Activated T-cell treated with anti-CD3 and anti-CD28 coated beads, Interleukin-2, amount 50 U/mL, for 72 hours (primary cell): ENCODE measurements around the gene CDC16. TPM values are rescaled to one million over a fixed set of nuclear protein-coding genes. Genes with fewer than 3 reads are reported as not detected.
"Not testable (repeated sequence)": the region's sequence is repeated elsewhere in the genome, so short reads cannot be mapped to it uniquely, and the experiment has no call there.

Source experiments
- ATAC-seq, 2 donors: fragments of 150-1000 bp; cut with Tn5 transposase; replicated peaks in 1 of 2; 2 replicates each; pipeline ENCODE4 v1.10.0; 2021; ENCODE audit warnings: moderate library complexity in 2 of 2, mild to moderate bottlenecking in 1 of 2
- DNase-seq, 2 donors: peaks; one replicate each; pipeline ENCODE4 v3.0.0; 2021 to 2022; ENCODE audit warnings: mixed read lengths in 1 of 2
- H3K27ac Mint-ChIP-seq: one replicate; pipeline ENCODE4 v1.8.0; 2022; ENCODE audit warnings: mild to moderate bottlenecking, moderate library complexity, mixed read lengths
- H3K27me3 Mint-ChIP-seq: one replicate; pipeline ENCODE4 v1.8.0; 2022; ENCODE audit warnings: low read depth, mixed read lengths
- H3K36me3 Mint-ChIP-seq, 2 donors: one replicate each; pipeline ENCODE4 v1.8.0; 2022; ENCODE audit warnings: mixed read lengths in 2 of 2, mild to moderate bottlenecking in 1 of 2; ENCODE audit not compliant: insufficient read depth in 2 of 2
- H3K4me1 Mint-ChIP-seq: one replicate; pipeline ENCODE4 v1.8.0; 2022; ENCODE audit warnings: low read depth, mixed read lengths
- H3K4me3 Mint-ChIP-seq, 2 donors: one replicate each; pipeline ENCODE4 v1.8.0; 2022; ENCODE audit warnings: mild to moderate bottlenecking in 2 of 2, mixed read lengths in 2 of 2, moderate library complexity in 2 of 2
- H3K9me3 Mint-ChIP-seq, 2 donors: one replicate each; pipeline ENCODE4 v1.8.0; 2022; ENCODE audit warnings: mixed read lengths in 2 of 2
- total RNA-seq, 2 donors: library from RNA; stranded (reverse); gene quantifications; one replicate each; pipeline ENCODE4 v1.2.3, GENCODE V29; 2022

Gene CDC16
- total RNA-seq: 10 to 100 TPM; 75.1 to 99.4 TPM

GRCh38 chr13:114234645-114235421 is at the start of gene CDC16:
TSS of gene CDC16 (plus strand) at chr13:114234897. CDS start at chr13:114235085, 188 bp downstream.
- Mint-ChIP-seq H3K4me1 (peaks cover 48% of the 10 kb centered on the region), H3K4me3 (peak within 1 kb of the TSS; percentile 81 to 99), H3K36me3 (peaks cover 6 to 22% of the 10 kb centered on the region in 2 donors), H3K9me3 (peaks cover 3% of the 10 kb centered on the region in 2 donors), H3K27me3 (no peaks in the 10 kb centered on the region), H3K27ac (peak within 1 kb of the TSS; percentile 92)
- ATAC-seq (peak; percentile 94 to 96), DNase-seq (peak; percentile 92)

- peaks cover 6% of the 10 kb centered on the region in 2 donors for H3K9me3 Mint-ChIP-seq
Observed at GRCh38 chr13:114185182-114185971, 49.3 kb upstream of the CDC16 start.

GRCh38 chr13:114194853-114195252 is 39.8 kb upstream of the CDC16 start:
- Mint-ChIP-seq H3K27me3 (no peaks in the 10 kb centered on the region), H3K9me3 (peaks cover 3 to 4% of the 10 kb centered on the region in 2 donors), H3K36me3 (peaks cover 1 to 4% of the 10 kb centered on the region in 2 donors), H3K4me3 (peak overlapping the region; percentile 20 to 23), H3K27ac (no peak overlapping the region), H3K4me1 (peaks cover 16% of the 10 kb centered on the region)
- ATAC-seq: peak; percentile 85 to 98
- DNase-seq: peak; percentile 25 to 29

More at GRCh38 chr13:114185182-114185971, 49.3 kb upstream of the CDC16 start:
- Mint-ChIP-seq H3K4me3 (no peak overlapping the region), H3K4me1 (peaks cover 2% of the 10 kb centered on the region), H3K27me3 (no peaks in the 10 kb centered on the region), H3K27ac (no peak overlapping the region), H3K36me3 (peaks cover 6 to 7% of the 10 kb centered on the region in 2 donors)
- ATAC-seq (no peak), DNase-seq (no peak)

DNA sequence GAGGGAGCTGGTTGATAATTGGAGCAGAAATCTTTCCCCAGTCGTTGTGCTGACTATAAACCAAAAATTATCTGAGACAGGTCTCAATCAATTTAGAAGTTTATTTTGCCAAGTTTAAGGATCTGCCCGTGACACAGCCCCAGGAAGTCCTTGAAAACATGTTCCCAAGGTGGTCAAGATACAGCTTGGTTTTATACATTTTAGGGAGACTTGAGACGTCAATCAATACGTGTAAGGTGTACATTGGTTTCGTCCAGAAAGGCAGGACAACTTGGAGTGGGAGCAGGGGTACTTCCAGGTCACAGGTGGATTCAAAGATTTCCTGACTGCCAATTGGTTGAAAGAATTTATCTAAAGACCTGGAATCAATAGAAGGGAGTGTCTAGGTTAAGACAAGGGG is 38.1 kb upstream of the CDC16 start:
- no peak overlapping the region for H3K4me3 Mint-ChIP-seq
- H3K4me1 Mint-ChIP-seq: peaks cover 16% of the 10 kb centered on the region
- DNase-seq: no peak
- H3K9me3 Mint-ChIP-seq: no peaks in the 10 kb centered on the region
- no peak overlapping the region for H3K27ac Mint-ChIP-seq
- H3K27me3 Mint-ChIP-seq: no peaks in the 10 kb centered on the region
- H3K36me3 Mint-ChIP-seq: no peaks in the 10 kb centered on the region
- no peak for ATAC-seq

- Mint-ChIP-seq H3K9me3 (peaks cover 0 to 1% of the 10 kb centered on the region in 2 donors), H3K27ac (no peak overlapping the region), H3K36me3 (peaks cover 0 to 1% of the 10 kb centered on the region in 2 donors), H3K27me3 (no peaks in the 10 kb centered on the region), H3K4me1 (peaks cover 29% of the 10 kb centered on the region), H3K4me3 (no peak overlapping the region)
- no peak for ATAC-seq
- no peak for DNase-seq
Observed at GRCh38 chr13:114198556-114198955, 36.1 kb upstream of the CDC16 start.

DNA sequence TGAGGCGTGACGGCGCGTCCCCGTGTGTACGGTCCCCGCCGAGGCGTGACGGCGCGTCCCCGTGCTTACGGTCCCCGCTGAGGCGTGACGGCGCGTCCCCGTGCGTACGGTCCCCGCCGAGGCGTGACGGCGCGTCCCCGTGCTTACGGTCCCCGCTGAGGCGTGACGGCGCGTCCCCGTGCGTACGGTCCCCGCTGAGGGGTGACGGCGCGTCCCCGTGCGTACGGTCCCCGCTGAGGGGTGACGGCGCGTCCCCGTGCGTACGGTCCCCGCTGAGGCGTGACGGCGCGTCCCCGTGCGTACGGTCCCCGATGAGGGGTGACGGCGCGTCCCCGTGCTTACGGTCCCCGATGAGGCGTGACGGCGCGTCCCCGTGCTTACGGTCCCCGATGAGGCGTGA is 35.2 kb upstream of the CDC16 start:
- not testable (repeated sequence) for H3K4me3 Mint-ChIP-seq, ATAC-seq, H3K27me3 Mint-ChIP-seq, DNase-seq, H3K27ac Mint-ChIP-seq, H3K36me3 Mint-ChIP-seq, H3K9me3 Mint-ChIP-seq
- peaks cover 33% of the 10 kb centered on the region for H3K4me1 Mint-ChIP-seq

GRCh38 chr13:114199954-114200353 is 34.7 kb upstream of the CDC16 start:
- Mint-ChIP-seq H3K4me1 (peaks cover 33% of the 10 kb centered on the region), H3K36me3 (peaks cover 0 to 1% of the 10 kb centered on the region in 2 donors), H3K4me3 (no peak overlapping the region), H3K27me3 (no peaks in the 10 kb centered on the region), H3K9me3 (peaks cover 0 to 1% of the 10 kb centered on the region in 2 donors), H3K27ac (no peak overlapping the region)
- ATAC-seq: no peak
- no peak for DNase-seq

- peaks cover 30% of the 10 kb centered on the region for H3K4me1 Mint-ChIP-seq
- DNase-seq (no peak), ATAC-seq (no peak)
- peaks cover 0 to 1% of the 10 kb centered on the region in 2 donors for H3K9me3 Mint-ChIP-seq
- H3K27me3 Mint-ChIP-seq: no peaks in the 10 kb centered on the region
- H3K36me3 Mint-ChIP-seq: peaks cover 0 to 1% of the 10 kb centered on the region in 2 donors
- no peak overlapping the region for H3K27ac Mint-ChIP-seq
- H3K4me3 Mint-ChIP-seq: no peak overlapping the region
Observed at GRCh38 chr13:114200399-114200911, 34.2 kb upstream of the CDC16 start.

- Mint-ChIP-seq H3K27me3 (no peaks in the 10 kb centered on the region), H3K9me3 (peaks cover 3% of the 10 kb centered on the region in 2 donors), H3K36me3 (peaks cover 1 to 2% of the 10 kb centered on the region in 2 donors), H3K4me1 (peaks cover 32% of the 10 kb centered on the region), H3K27ac (peak overlapping the region; percentile 9), H3K4me3 (no peak overlapping the region)
- ATAC-seq (no peak), DNase-seq (no peak)
Observed at GRCh38 chr13:114202581-114202980, 32.1 kb upstream of the CDC16 start.

DNA sequence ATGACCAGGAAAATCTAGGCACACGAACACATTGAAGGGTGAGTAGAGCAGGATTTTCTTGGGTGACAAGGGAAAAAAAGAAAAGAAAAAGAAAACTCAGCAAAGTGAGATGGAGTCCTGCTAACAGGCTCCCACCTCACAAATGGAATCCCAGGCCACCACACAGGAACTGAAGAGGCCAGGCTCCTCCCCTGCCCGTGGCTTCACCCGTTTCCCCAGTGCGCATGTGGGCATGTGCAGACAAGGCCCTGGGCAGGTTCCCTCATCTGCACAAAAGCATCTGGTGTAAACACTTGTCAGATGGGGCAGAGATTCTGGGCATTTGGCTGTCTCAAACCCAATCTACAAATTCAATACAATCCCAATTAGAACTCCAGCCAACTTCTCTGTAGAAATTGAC is 31.2 kb upstream of the CDC16 start:
- no peak overlapping the region for H3K4me3 Mint-ChIP-seq
- H3K9me3 Mint-ChIP-seq: peaks cover 3% of the 10 kb centered on the region in 2 donors
- DNase-seq (peak in 1 of 2 donors; percentile 29), ATAC-seq (peak in 1 of 2 donors; percentile 74)
- H3K27ac Mint-ChIP-seq: peak overlapping the region; percentile 4
- no peaks in the 10 kb centered on the region for H3K27me3 Mint-ChIP-seq
- peaks cover 1 to 2% of the 10 kb centered on the region in 2 donors for H3K36me3 Mint-ChIP-seq
- peaks cover 32% of the 10 kb centered on the region for H3K4me1 Mint-ChIP-seq

- no peak for DNase-seq
- H3K36me3 Mint-ChIP-seq: peaks cover 1 to 2% of the 10 kb centered on the region in 2 donors
- peak overlapping the region in 1 of 2 donors; percentile 21 for H3K4me3 Mint-ChIP-seq
- no peak overlapping the region for H3K27ac Mint-ChIP-seq
- H3K4me1 Mint-ChIP-seq: peaks cover 32% of the 10 kb centered on the region
- H3K9me3 Mint-ChIP-seq: peaks cover 3% of the 10 kb centered on the region in 2 donors
- peak in 1 of 2 donors; percentile 63 for ATAC-seq
- H3K27me3 Mint-ChIP-seq: no peaks in the 10 kb centered on the region
Observed at GRCh38 chr13:114204894-114205293, 29.8 kb upstream of the CDC16 start.

DNA sequence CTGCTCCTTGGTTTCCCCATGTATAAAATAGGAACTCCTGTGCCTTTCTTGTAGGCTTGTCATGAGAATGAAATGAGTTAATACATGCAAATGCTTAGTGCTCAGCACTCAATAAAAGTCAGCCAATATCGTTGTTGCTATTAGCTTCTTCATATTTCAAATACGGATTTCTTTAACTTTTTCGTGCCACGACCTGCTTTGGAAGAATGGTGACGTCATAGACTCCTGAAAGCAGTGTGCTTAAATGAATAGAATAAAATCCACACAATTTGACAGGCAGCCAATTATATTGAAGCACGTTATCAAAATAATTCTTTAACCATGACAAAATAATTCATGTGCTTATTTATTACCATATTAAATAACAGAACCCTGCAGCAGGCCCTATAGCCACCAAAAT is 26.6 kb upstream of the CDC16 start:
- no peak overlapping the region for H3K4me3 Mint-ChIP-seq
- peaks cover 0 to 2% of the 10 kb centered on the region in 2 donors for H3K36me3 Mint-ChIP-seq
- H3K4me1 Mint-ChIP-seq: peaks cover 31% of the 10 kb centered on the region
- DNase-seq (no peak), ATAC-seq (no peak)
- H3K27me3 Mint-ChIP-seq: no peaks in the 10 kb centered on the region
- peaks cover 2 to 3% of the 10 kb centered on the region in 2 donors for H3K9me3 Mint-ChIP-seq
- H3K27ac Mint-ChIP-seq: no peak overlapping the region
